Measurements from ENCODE around the gene SMPD3. TPM values are rescaled to one million over a fixed set of nuclear protein-coding genes. Genes with fewer than 3 reads are reported as not detected.

SMPD3 gene
- total RNA-seq, 1 donor from 2014 or later, result 0.49 TPM

GRCh38 chr16:68319185-68319908, 129.0 kb downstream of the SMPD3 start:
- Mint-ChIP-seq H3K27ac (peak overlapping the region; percentile 89), H3K9me3 (no peaks in the 10 kb centered on the region), H3K27me3 (ENCODE audit: insufficient read depth) (no peaks in the 10 kb centered on the region), H3K4me3 (peak overlapping the region; percentile 66), H3K36me3 (ENCODE audit: low read depth) (peaks cover 28% of the 10 kb centered on the region), H3K4me1 (ENCODE audit: low read depth) (peaks cover 38% of the 10 kb centered on the region)
- DNase-seq (ENCODE audit: low spot score), result peak; percentile 43
- intact Hi-C loops (cut with micrococcal nuclease), result loop anchor here (1.0 to 10.0 kb wide), 4 partner anchors 8 to 475 kb away; partner anchors contain the start of genes CENPT, NUTF2, PRMT7 and SLC7A6

- H3K27ac Mint-ChIP-seq, result no peak overlapping the region
- peak overlapping the region; percentile 50 for H3K4me3 Mint-ChIP-seq
- peaks cover 38% of the 10 kb centered on the region for H3K4me1 Mint-ChIP-seq (ENCODE audit: low read depth)
- DNase-seq (ENCODE audit: low spot score), result no peak
- no peaks in the 10 kb centered on the region for H3K27me3 Mint-ChIP-seq (ENCODE audit: insufficient read depth)
- peaks cover 24% of the 10 kb centered on the region for H3K36me3 Mint-ChIP-seq (ENCODE audit: low read depth)
- intact Hi-C loops (cut with micrococcal nuclease), result loop anchor here (5.0 to 10.0 kb wide), 2 partner anchors 376 to 468 kb away; partner anchors contain the start of genes CENPT, NUTF2, PSMB10 and THAP11
- H3K9me3 Mint-ChIP-seq, result no peaks in the 10 kb centered on the region
Measured at GRCh38 chr16:68313116-68313515, 135.2 kb downstream of the SMPD3 start.

GRCh38 chr16:68310774-68311511, 137.4 kb downstream of the SMPD3 start, which contains the start of the genes PRMT7 and SLC7A6OS:
TSS of gene PRMT7 (plus strand) at chr16:68311019. CDS start at chr16:68315980, 4,961 bp downstream.
TSS of gene SLC7A6OS (minus strand) at chr16:68310946. CDS start at chr16:68310926, 20 bp downstream.
- Mint-ChIP-seq H3K27me3 (ENCODE audit: insufficient read depth) (no peaks in the 10 kb centered on the region), H3K4me3 (peak within 1 kb of the TSS; percentile 99), H3K36me3 (ENCODE audit: low read depth) (peaks cover 27% of the 10 kb centered on the region), H3K4me1 (ENCODE audit: low read depth) (peaks cover 43% of the 10 kb centered on the region), H3K27ac (peak within 1 kb of the TSS; percentile 98), H3K9me3 (no peaks in the 10 kb centered on the region)
- intact Hi-C loops (cut with micrococcal nuclease), result loop anchor here (1.0 to 10.0 kb wide), 10 partner anchors 8 to 466 kb away; partner anchors contain the start of genes CENPT, ESRP2, NFATC3 and NUTF2
- DNase-seq (ENCODE audit: low spot score), result peak; percentile 92

- peak overlapping the region; percentile 98 for H3K27ac Mint-ChIP-seq
- no peaks in the 10 kb centered on the region for H3K27me3 Mint-ChIP-seq (ENCODE audit: insufficient read depth)
- no peak for DNase-seq (ENCODE audit: low spot score)
- H3K9me3 Mint-ChIP-seq, result no peaks in the 10 kb centered on the region
- H3K4me1 Mint-ChIP-seq (ENCODE audit: low read depth), result peaks cover 38% of the 10 kb centered on the region
- intact Hi-C loops (cut with micrococcal nuclease), result loop anchor here (1.0 to 10.0 kb wide), 8 partner anchors 21 to 466 kb away; partner anchors contain the start of genes CENPT, ESRP2, NFATC3 and NUTF2
- peak overlapping the region; percentile 99 for H3K4me3 Mint-ChIP-seq
- H3K36me3 Mint-ChIP-seq (ENCODE audit: low read depth), result peaks cover 26% of the 10 kb centered on the region
Measured at GRCh38 chr16:68310437-68310773, 137.9 kb downstream of the SMPD3 start.

DNA sequence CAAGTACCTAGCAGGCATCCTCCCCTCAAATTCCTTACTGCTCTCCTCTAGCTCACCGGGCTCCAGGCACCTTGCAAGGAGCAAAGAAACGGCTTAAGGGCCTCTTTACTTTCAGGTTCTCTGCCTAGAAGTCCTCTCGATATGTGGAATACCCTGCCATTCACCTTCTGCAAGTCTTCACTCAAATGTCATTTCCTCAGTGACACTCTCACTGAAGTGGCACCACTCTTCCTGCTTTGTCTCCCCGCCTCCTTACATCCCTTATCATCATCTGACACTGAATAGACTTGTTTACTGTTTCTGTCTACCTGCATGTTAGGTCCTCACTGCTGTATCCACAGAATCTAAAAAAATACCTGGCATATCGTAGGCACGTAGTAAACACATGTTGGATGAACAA, 138.5 kb downstream of the SMPD3 start:
- no peaks in the 10 kb centered on the region for H3K9me3 Mint-ChIP-seq
- no peaks in the 10 kb centered on the region for H3K27me3 Mint-ChIP-seq (ENCODE audit: insufficient read depth)
- peak overlapping the region; percentile 98 for H3K27ac Mint-ChIP-seq
- H3K36me3 Mint-ChIP-seq (ENCODE audit: low read depth), result peaks cover 29% of the 10 kb centered on the region
- H3K4me3 Mint-ChIP-seq, result peak overlapping the region; percentile 99
- intact Hi-C loops (cut with micrococcal nuclease), result loop anchor here (1.0 to 10.0 kb wide), 8 partner anchors 20 to 465 kb away; partner anchors contain the start of genes CENPT, ESRP2, NFATC3 and NUTF2
- peaks cover 40% of the 10 kb centered on the region for H3K4me1 Mint-ChIP-seq (ENCODE audit: low read depth)
- peak; percentile 14 for DNase-seq (ENCODE audit: low spot score)

Other genes starting within 250 kb of the SMPD3 start
- 0.10 and 0.12 TPM in 2 replicates for gene ESRP2, start 212.4 kb downstream of the SMPD3 start, total RNA-seq
- 8.6 and 8.8 TPM in 2 replicates for gene PLA2G15, start 203.1 kb downstream of the SMPD3 start, total RNA-seq
- gene SLC7A6, start 184.0 kb downstream of the SMPD3 start, total RNA-seq, result 139 and 143 TPM in 2 replicates
- gene SLC7A6OS, start 137.6 kb downstream of the SMPD3 start, total RNA-seq, result 26.5 and 27.6 TPM in 2 replicates
- gene PRMT7, start 137.5 kb downstream of the SMPD3 start, total RNA-seq, result 80.6 and 85.2 TPM in 2 replicates
- 19.3 and 21.9 TPM in 2 replicates for gene ZFP90, start 90.8 kb upstream of the SMPD3 start, total RNA-seq
- gene CDH3, start 196.8 kb upstream of the SMPD3 start, total RNA-seq, result 0.26 and 0.51 TPM in 2 replicates

Measured in activated T-helper 1 cell treated with anti-CD3 and anti-CD28 coated beads, Interleukin-12 subunit alpha, Interleukin-12 subunit beta, Interleukin-2, Interleukin-4 antibody, amounts not matched to agents 30 ng/mL and 10 ng/mL and 1 ng/mL, durations not matched to agents 14 hours and 24 hours and 36 hours (primary cell).